Measurements from ENCODE around the gene SKA3. TPM values are rescaled to one million over a fixed set of nuclear protein-coding genes. Genes with fewer than 3 reads are reported as not detected.
"Not testable (repeated sequence)": the region's sequence is repeated elsewhere in the genome, so short reads cannot be mapped to it uniquely, and the experiment has no call there.

The SKA3 gene
- total RNA-seq, 1 donor from 2014 or later, result 0.60 TPM

DNA sequence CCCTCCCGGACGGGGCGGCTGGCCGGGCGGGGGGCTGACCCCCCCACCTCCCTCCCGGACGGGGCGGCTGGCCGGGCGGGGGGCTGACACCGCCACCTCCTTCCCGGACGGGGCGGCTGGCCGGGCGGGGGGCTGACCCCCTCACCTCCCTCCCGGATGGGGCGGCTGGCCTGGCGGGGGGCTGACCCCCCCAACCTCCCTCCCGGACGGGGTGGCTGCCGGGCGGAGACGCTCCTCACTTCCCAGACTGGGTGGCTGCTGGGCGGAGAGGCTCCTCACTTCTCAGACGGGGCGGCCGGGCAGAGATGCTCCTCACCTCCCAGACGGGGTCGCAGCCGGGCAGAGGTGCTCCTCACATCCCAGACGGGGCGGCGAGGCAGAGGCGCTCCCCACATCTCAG, 10.1 kb upstream of the SKA3 start:
- not testable (repeated sequence) for H3K36me3 ChIP-seq

DNA sequence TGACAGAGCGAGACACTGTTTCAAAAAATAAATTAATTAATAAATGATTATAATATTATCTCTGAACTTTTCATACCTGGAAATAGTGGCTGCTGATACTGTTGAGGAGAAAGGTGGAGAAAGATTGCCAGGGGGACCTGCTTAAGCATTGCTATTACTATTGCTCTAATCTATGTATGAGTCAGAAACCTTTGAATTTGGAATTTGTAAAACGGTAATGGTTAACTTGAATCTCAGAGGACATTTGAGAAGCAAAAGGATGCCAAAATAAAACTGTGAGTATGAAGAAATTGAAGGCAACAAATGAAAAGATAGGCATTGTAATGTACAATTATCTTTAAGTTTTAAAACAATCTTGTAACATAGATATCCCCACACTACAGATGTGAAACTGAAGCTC, 5.3 kb upstream of the SKA3 start:
- H3K27ac ChIP-seq (replicated peaks), result no peak overlapping the region
- peaks cover 17% of the 10 kb centered on the region for H3K4me1 ChIP-seq
- H3K36me3 ChIP-seq, result no peaks in the 10 kb centered on the region
- TF ChIP-seq, protein P1, sequence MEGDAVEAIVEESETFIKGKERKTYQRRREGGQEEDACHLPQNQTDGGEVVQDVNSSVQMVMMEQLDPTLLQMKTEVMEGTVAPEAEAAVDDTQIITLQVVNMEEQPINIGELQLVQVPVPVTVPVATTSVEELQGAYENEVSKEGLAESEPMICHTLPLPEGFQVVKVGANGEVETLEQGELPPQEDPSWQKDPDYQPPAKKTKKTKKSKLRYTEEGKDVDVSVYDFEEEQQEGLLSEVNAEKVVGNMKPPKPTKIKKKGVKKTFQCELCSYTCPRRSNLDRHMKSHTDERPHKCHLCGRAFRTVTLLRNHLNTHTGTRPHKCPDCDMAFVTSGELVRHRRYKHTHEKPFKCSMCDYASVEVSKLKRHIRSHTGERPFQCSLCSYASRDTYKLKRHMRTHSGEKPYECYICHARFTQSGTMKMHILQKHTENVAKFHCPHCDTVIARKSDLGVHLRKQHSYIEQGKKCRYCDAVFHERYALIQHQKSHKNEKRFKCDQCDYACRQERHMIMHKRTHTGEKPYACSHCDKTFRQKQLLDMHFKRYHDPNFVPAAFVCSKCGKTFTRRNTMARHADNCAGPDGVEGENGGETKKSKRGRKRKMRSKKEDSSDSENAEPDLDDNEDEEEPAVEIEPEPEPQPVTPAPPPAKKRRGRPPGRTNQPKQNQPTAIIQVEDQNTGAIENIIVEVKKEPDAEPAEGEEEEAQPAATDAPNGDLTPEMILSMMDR (IDR thresholded peaks at IDR 0.05; ENCODE audit: borderline replicate concordance), result no peak
- no peak overlapping the region for H3K4me3 ChIP-seq
- intact Hi-C loops (cut with micrococcal nuclease), result no loop called here
- DNase-seq, result no peak
- no peaks in the 10 kb centered on the region for H3K27me3 ChIP-seq (ENCODE audit: low read depth)
- no peaks in the 10 kb centered on the region for H3K9me3 ChIP-seq (replicated peaks)

More for the DNA sequence above, 10.1 kb upstream of the SKA3 start:
- intact Hi-C loops (cut with micrococcal nuclease); H3K4me3 ChIP-seq; H3K4me1 ChIP-seq; DNase-seq; H3K27ac ChIP-seq (replicated peaks); H3K9me3 ChIP-seq (replicated peaks); H3K27me3 ChIP-seq (ENCODE audit: low read depth): not testable (repeated sequence)

DNA sequence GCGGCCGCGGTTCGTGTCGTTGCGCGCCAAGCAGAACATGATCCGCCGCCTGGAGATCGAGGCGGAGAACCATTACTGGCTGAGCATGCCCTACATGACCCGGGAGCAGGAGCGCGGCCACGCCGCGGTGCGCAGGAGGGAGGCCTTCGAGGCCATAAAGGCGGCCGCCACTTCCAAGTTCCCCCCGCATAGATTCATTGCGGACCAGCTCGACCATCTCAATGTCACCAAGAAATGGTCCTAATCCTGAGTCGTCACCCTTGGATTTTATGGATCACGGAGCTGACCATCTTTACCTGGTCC, 581 bp upstream of the SKA3 start:
- H3K9me3 ChIP-seq (replicated peaks), result no peaks in the 10 kb centered on the region
- peaks cover 28% of the 10 kb centered on the region for H3K4me1 ChIP-seq
- no peaks in the 10 kb centered on the region for H3K36me3 ChIP-seq
- no peak for DNase-seq
- H3K27me3 ChIP-seq (ENCODE audit: low read depth), result no peaks in the 10 kb centered on the region
- TF ChIP-seq, protein P1 (IDR thresholded peaks at IDR 0.05; ENCODE audit: borderline replicate concordance), result no peak
- intact Hi-C loops (cut with micrococcal nuclease), result no loop called here
- peak overlapping the region; percentile 99 for H3K4me3 ChIP-seq
- H3K27ac ChIP-seq (replicated peaks), result peak overlapping the region; percentile 99

DNA sequence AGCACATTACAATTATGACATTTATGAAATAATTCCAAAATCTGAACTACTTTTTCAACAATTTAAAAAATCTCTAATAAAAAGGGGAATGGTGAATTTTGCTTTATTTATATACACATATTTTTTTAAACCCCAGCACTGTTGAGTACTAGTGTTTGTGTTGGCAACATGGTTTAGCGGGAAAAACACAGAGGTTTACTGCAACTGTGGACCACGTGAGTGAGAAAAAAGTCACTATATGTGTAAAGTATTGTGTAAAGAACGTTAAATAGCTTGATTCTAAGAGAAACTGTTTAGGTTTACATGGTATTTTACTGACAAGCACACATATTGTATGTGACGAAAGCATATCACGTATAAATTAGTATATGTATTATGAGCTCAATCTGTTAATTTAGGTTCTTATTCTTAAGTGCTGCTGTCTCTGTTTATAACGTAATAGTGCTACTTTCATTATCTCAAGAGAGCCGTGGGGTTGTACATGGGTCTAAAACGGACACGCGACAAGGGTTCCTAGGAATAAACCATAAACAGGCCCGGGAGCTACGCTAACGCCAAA, 617 bp downstream of the SKA3 start:
- intact Hi-C loops (cut with micrococcal nuclease), result no loop called here
- Histone ChIP-seq H3K27me3 (ENCODE audit: low read depth) (no peaks in the 10 kb centered on the region), H3K36me3 (no peaks in the 10 kb centered on the region), H3K4me1 (peaks cover 28% of the 10 kb centered on the region), H3K27ac (replicated peaks) (peak overlapping the region; percentile 99), H3K9me3 (replicated peaks) (no peaks in the 10 kb centered on the region), H3K4me3 (peak overlapping the region; percentile 99)
- TF ChIP-seq, protein P1 (IDR thresholded peaks at IDR 0.05; ENCODE audit: borderline replicate concordance), result no peak
- no peak for DNase-seq

DNA sequence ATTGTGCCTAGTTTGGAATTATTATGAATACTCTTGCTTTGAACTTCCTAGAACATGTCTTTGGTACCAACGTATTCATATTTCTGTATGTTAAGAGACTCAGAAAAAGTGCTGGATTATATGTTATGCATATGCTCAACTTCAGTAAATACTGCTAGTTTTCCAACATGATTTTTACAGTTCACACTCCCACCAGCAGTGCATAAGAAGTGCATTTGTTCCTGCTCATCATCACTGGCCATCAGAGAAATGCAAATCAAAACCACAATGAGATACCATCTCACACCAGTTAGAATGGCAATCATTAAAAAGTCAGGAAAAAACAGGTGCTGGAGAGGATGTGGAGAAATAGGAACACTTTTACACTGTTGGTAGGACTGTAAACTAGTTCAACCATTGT, 2.6 kb downstream of the SKA3 start:
- DNase-seq; H3K27me3 ChIP-seq (ENCODE audit: low read depth); H3K4me3 ChIP-seq; intact Hi-C loops (cut with micrococcal nuclease); H3K36me3 ChIP-seq; H3K9me3 ChIP-seq (replicated peaks); H3K27ac ChIP-seq (replicated peaks): not testable (repeated sequence)
- peaks cover 28% of the 10 kb centered on the region for H3K4me1 ChIP-seq

DNA sequence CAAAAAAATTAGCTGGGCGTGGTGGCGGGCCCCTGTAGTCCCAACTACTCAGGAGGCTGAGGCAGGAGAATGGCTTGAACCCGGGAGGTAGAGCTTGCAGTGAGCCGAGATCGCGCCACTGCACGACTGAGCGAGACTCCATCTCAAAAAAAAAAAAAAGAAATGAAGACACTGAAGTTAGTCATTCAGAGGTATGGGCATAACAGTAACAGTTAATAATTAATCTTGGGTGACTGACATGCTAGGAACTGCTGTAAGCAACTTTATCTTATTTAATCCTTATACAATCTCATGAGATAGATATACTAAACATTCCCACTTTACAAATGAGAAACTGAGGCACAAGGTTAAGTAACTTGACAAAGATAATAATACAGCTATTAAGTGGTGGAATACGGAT, 4.9 kb downstream of the SKA3 start:
- Histone ChIP-seq H3K27me3 (ENCODE audit: low read depth) (no peaks in the 10 kb centered on the region), H3K36me3 (no peaks in the 10 kb centered on the region), H3K27ac (replicated peaks) (no peak overlapping the region), H3K4me3 (no peak overlapping the region), H3K4me1 (peaks cover 10% of the 10 kb centered on the region), H3K9me3 (replicated peaks) (no peaks in the 10 kb centered on the region)
- DNase-seq, result no peak
- TF ChIP-seq, protein P1 (IDR thresholded peaks at IDR 0.05; ENCODE audit: borderline replicate concordance), result no peak
- intact Hi-C loops (cut with micrococcal nuclease), result no loop called here

DNA sequence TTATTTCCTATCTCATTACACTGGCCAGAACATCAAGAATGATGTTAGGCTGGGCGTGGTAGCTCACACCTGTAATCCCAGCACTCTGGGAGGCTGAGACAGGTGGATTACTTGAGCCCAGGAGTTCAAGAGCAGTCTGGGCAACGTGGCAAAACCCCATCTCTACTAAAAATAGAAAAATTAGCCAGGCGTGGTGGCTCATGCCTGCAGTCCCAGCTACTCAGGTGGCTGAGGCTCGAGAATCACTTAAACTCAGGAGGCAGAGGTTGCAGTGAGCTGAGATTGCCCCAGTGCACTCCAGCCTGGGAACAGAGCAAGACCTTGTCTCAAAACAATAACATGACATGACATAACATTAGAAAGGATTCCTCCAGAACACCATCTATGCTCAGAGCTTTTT, 10.7 kb downstream of the SKA3 start:
- not testable (repeated sequence) for H3K27ac ChIP-seq (replicated peaks); DNase-seq

More for the DNA sequence above, 10.7 kb downstream of the SKA3 start:
- H3K4me1 ChIP-seq; H3K9me3 ChIP-seq (replicated peaks); H3K36me3 ChIP-seq; intact Hi-C loops (cut with micrococcal nuclease); H3K27me3 ChIP-seq (ENCODE audit: low read depth); H3K4me3 ChIP-seq: not testable (repeated sequence)

Measured in left ventricle myocardium inferior (tissue), 1 donor.